AG10803 (cell line): ENCODE results near the gene FAM153A.
"Not testable (repeated sequence)": the region's sequence is repeated elsewhere in the genome, so short reads cannot be mapped to it uniquely, and the experiment has no call there.

ENCODE experiments used
- DNase-seq: peaks from one replicate; pipeline ENCODE4 v3.0.0; 2010; ENCODE audit warnings: low read depth
- H3K4me3 ChIP-seq: 2 replicates; pipeline ENCODE4 v1.5.1; 2011; ENCODE audit warnings: mild to moderate bottlenecking, low read length, control low read depth

FAM153A gene

DNA sequence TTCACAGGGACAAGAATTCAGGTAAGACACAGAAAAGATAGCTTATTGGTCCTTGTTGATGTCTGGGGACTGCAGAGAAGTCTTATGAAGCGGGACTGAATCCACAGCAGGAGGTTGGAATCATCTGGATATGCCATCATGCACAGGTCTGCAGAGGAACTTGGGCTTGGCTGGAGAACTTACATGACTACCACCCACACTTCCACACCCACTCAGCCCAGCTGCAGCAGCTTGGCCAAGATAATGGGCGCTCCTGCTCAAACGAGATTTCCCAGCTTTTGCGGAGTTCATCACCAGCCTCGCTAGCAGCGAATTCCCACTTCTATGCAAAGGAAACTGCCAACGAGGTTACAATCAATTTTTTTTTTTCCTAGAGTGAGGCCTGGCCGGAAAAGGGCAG, 21.7 kb downstream of the FAM153A start:
- DNase-seq, result not testable (repeated sequence)

GRCh38 chr5:177747354-177747753, 35.3 kb downstream of the FAM153A start:
- DNase-seq, H3K4me3 ChIP-seq: not testable (repeated sequence)

More for the DNA sequence above, 21.7 kb downstream of the FAM153A start:
- not testable (repeated sequence) for H3K4me3 ChIP-seq

DNA sequence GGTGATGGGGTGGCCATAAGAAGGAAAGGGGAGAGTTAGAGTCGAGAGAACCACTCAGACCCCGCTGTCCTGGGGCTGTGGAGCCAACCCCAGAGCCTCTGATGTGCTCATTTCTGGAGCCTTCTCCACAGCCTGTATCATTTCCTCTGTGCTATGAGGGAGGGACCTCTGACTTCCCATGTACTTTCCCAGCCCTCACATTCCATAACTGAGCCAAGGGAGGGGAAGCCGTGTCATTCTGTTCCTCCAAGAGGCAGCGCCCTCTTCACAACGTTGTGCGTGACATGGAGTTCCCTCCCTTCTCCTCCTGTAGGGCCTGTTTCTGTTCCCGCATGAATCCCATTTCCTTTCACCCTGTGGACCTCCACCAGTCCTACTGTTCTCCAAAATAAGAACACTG, 57.8 kb downstream of the FAM153A start:
- DNase-seq, H3K4me3 ChIP-seq: not testable (repeated sequence)

DNA sequence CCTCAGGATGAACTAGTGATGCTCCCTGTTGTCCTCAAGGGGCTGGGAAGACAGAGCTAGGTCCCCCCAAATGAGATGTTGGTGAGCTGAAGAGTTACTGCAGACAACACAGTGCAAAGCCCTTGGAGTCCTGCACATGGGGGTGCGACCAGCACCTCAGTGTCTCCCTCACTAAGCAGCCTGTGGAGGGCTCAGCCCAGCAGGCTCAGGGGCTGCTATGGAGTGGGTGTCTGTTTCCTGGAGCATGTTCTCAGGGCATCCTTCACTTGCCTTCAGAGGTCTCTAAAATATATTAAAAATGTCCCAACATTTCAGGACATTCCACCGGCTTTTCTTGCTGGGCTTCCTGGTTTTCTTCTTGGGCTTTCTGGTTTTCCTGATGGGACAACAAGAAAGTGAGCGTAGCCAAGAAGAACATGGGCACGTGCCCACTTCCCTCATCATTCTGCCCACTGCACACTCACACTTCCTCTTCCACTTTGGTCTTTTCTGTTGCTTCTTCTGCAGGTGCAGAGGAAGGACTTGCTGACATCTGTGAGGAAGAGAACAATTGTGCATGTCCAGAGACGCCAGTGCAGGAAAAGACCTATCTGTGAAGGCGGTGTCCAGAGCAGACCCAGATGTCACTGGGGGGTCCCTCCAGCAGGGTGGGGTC, 58.7 kb downstream of the FAM153A start:
- not testable (repeated sequence) for H3K4me3 ChIP-seq, DNase-seq

DNA sequence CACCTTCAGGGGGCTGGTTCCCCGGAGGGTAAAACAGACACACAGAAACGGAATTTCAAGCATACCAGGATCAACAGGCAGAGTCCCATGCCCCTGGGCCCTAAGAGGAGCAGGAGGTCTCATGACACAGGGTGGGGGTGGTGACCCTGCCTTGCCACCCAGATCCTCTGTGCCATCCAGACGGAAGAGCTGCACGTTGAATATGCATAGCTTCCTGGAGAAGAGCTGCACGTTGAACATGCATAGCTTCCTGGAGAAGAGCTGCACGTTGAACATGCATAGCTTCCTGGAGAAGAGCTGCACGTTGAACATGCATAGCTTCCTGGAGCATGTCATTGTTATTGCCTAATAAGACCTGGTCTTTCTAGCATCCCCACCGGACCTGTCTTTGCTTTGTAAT, 59.9 kb downstream of the FAM153A start:
- not testable (repeated sequence) for DNase-seq

DNA sequence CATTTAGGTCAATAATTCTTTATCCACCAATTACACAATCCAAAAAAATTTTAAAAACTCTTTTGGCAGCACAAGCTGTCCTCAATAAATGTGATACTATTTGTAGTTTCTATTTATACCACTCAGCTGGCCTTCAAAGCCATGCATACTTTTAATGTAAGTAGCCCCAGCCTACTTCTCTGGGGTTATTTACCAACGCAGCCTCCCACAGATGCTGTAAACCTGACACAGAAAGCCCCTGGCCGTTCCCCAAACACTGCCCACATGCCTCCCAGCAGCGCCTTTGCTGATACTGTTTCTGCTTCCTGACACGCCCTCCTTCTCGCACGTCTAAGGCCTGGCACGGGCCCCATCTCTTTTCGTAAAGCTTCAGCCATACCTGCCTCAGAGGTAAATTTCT, 62.7 kb downstream of the FAM153A start:
- not testable (repeated sequence) for DNase-seq, H3K4me3 ChIP-seq

More for the DNA sequence above, 59.9 kb downstream of the FAM153A start:
- H3K4me3 ChIP-seq, result not testable (repeated sequence)

DNA sequence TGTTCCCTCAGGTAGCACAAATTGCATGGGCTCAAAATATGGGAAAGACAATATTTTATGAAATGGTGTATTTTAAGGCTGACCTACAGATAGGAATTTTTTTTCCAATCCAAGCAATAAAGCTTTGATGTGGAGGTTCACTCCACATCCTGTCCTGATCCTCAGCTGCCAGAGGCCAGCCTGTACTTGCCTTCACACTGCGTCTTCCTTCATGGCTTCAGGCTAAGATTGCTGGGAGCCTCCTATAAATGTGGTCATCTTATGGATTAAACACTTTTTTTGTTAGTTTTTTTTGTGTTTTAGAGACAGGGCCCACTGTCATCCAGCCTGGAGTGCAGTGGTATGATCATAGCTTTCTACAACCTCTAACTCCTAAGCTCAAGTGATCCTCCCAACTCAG, 67.3 kb downstream of the FAM153A start:
- DNase-seq, result not testable (repeated sequence)

GRCh38 chr5:177696100-177696499, 86.6 kb downstream of the FAM153A start:
- H3K4me3 ChIP-seq, DNase-seq: not testable (repeated sequence)

More for the DNA sequence above, 67.3 kb downstream of the FAM153A start:
- H3K4me3 ChIP-seq, result not testable (repeated sequence)

GRCh38 chr5:177695356-177695930, 87.3 kb downstream of the FAM153A start:
- DNase-seq, H3K4me3 ChIP-seq: not testable (repeated sequence)

GRCh38 chr5:177694518-177694835, 88.2 kb downstream of the FAM153A start:
- not testable (repeated sequence) for H3K4me3 ChIP-seq

GRCh38 chr5:177693671-177694517, 88.8 kb downstream of the FAM153A start:
- not testable (repeated sequence) for H3K4me3 ChIP-seq, DNase-seq

More at GRCh38 chr5:177694518-177694835, 88.2 kb downstream of the FAM153A start:
- DNase-seq, result not testable (repeated sequence)

DNA sequence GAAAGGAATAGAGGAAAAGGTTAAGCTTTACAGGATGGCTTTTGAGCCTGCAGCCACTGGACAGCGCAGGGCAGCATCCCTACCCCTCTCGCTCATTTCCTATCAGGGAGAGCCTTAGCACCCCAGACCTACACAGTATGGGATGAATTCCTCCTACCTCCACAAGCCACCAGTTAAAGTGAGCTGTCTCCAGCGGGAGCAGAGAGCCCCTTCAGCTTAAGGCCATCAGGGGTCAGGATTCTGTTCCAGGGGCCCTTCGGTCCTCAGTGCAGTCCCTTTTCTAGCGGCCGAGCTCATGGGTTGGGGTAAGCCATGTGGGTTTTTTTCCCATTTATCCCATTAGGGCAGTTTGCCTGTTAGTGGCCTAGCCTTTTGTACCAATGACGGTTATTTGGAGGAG, 89.7 kb downstream of the FAM153A start:
- DNase-seq, H3K4me3 ChIP-seq: not testable (repeated sequence)

DNA sequence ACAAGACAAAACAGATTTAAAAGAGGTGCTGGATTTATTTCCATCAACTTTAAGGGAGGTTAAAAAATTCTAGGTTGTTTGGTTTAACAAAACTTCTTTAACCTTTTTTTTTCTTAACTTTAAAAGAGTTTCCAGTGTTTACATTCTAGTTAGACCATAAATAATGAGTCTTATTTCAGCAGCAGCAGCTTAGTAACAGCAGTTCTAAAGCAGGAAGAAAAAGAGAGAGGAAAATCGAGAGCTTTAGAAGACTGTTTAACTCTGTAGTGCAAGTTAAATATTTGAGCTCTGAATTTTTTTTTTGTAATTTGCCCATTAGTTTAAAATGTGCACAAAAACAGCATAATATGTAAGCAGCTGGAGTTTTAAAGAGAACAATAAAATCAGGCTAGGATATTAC, 90.2 kb downstream of the FAM153A start:
- H3K4me3 ChIP-seq, DNase-seq: not testable (repeated sequence)

DNA sequence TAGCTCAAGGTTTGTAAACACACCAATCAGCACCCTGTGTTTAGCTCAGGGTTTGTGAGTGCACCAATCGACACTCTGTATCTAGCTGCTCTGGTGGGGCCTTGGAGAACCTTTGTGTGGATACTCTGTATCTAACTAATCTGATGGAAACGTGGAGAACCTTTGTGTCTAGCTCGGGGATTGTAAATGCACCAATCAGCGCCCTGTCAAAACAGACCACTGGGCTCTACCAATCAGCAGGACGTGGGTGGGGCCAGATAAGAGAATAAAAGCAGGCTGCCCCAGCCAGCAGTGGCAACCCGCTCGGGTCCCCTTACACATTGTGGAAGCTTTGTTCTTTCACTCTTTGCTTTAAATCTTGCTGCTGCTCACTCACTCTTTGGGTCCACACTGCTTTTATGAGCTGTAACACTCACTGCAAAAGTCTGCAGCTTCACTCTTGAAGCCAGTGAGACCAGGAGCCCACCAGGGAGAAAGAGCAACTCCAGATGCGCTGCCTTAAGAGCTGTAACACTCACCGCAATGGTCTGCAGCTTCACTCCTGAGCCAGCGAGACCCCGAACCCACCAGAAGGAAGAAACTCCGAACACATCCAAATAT, 93.6 kb downstream of the FAM153A start:
- H3K4me3 ChIP-seq, DNase-seq: not testable (repeated sequence)

DNA sequence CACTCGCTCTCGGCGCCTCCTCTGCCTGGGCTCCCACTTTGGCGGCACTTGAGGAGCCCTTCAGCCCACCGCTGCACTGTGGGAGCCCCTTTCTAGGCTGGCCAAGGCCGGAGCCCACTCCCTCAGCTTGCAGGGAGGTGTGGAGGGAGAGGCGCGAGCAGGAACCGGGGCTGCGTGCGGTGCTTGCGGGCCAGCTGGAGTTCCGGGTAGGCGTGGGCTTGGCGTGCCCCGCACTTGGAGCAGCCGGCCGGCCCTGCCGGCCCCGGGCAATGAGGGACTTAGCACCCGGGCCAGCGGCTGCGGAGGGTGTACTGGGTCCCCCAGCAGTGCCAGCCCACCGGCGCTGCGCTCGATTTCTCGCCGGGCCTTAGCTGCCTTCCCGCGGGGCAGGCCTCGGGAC, 94.6 kb downstream of the FAM153A start:
- not testable (repeated sequence) for H3K4me3 ChIP-seq, DNase-seq

DNA sequence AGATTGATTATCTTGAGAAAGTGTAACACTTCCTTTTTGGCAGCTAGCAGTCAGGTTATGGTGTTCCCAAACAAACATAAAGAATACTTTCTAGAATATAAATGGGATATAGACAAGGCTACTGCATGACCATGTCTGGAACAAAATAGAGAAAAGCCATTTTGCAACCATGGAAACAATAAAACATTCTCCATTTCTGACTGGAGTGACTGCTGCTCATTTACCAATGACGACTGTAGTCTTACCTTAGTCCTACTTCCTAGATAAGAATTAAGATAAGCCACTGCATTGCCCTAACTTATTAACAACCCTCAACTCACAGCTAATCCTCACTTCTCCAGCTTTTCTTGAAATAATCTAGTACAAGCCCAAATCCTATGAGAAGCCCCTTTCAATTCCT, 100.8 kb downstream of the FAM153A start:
- not testable (repeated sequence) for H3K4me3 ChIP-seq

More for the DNA sequence above, 100.8 kb downstream of the FAM153A start:
- not testable (repeated sequence) for DNase-seq
